IPS DF 4.7 (cell line): Measurements from ENCODE around the gene SYT13.
"Not testable (repeated sequence)": the region's sequence is repeated elsewhere in the genome, so short reads cannot be mapped to it uniquely, and the experiment has no call there.

Experiments
- DNase-seq: peaks from one replicate; pipeline ENCODE4 v3.0.0-alpha.2; 2013; ENCODE audit warnings: low spot score; ENCODE audit errors: extremely low read depth

SYT13 gene

DNA sequence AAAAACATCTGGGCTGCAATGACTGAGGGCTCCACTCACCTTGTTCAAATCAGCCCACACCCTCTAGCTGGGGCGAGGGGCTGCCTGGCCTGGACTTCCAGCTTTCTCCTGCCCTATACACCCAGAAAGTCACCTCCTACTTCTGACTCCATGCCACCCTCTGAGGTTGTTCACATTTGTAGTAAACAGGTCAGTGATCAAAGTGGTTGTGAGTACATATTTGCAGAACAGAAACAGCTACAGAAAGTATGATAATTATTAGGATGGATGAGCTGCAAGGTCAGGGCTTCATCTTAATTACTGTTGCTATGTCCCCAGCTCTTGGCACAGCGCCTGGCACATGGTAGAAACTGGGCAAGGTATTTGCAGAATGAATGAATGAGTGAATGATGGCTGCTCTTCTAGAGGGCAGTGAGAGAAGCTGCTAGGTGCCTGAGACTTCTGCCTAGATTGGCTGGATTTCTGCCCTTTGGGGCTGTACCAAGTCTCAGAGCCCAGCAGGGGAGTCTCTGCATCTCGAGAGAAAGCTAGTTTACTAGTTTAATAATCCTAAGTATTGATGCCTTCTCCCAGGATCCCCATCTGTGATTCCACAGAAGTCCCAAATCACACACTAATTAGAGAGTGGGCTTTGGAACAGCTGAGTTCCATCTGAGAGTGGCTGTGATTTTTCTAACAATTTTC is 36.0 kb downstream of the SYT13 start:
- DNase-seq: no peak

DNA sequence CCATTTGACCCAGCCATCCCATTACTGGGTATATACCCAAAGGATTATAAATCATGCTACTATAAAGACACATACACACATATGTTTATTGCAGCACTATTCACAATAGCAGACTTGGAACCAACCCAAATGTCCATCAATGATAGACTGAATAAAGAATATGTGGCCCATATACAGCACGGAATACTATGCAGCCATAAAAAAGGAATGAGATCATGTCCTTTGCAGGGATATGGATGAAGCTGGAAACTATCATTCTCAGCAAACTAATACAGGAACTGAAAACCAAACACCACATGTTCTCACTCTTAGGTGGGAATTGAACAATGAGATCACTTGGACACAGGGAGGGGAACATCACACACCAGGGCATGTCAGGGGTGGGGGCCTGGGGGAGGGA is 36.8 kb downstream of the SYT13 start:
- DNase-seq: not testable (repeated sequence)

DNA sequence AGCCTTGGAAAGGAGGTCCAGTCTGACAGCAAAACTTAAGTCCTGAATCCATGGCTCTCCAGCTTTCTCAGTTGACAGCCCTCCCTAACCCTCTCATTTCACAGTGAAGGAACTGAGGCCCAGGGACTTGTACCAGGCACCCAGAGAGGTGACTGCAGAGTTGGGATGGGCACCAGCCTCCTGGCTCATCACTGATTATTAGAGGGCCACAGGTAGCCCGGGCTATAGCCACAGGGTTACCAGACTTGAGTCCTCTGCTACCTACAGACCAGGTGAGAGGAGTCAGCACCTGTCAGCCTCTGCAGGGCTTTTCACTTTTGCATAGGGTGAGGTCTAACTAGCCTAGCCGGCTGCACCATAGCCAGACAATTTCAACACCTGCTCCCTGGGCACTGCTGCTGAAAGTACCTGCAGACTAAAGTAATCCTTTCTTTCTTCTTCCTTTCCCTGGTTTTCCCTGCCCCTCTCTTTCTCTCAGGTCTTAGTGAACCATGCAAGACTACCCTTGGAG is 37.6 kb downstream of the SYT13 start:
- DNase-seq: no peak

DNA sequence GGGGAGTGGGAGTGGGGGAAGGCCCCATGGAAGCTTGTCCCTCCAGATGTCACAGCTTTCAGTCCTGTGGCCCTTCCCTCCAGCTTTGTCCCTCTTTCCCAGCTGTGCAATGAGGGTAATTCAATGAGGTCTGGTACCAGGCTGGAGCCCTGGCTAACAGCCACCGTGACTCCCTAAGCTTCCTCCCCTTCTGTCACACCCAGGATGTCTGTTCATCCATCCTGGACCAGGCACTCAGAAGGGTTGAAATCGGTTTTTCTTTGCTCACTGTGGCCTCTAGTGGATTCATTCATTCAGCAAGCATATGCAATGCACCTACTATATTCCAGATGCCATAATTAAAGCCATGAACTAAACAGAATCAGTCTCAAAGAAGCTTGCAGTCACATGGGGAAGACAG is 38.7 kb downstream of the SYT13 start:
- no peak for DNase-seq

DNA sequence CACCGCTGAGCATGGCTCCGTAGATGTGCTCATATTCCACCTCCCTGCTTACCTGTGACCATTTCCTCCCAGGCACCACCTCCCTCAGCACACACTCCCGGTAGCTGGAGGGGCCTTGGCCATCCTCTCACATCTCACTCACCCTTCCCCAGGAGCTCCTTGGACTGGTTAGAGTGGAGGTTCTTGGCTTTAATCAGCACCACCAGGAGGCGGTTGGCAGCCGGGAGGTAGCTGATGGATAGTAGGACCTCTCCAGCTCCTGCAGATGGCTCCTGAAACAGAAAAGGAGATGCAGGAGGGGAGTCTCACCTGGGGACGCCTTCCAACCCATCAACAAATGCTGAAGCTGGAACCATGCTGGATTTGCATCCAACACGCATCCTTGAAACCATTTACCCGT is 39.9 kb downstream of the SYT13 start:
- no peak for DNase-seq

DNA sequence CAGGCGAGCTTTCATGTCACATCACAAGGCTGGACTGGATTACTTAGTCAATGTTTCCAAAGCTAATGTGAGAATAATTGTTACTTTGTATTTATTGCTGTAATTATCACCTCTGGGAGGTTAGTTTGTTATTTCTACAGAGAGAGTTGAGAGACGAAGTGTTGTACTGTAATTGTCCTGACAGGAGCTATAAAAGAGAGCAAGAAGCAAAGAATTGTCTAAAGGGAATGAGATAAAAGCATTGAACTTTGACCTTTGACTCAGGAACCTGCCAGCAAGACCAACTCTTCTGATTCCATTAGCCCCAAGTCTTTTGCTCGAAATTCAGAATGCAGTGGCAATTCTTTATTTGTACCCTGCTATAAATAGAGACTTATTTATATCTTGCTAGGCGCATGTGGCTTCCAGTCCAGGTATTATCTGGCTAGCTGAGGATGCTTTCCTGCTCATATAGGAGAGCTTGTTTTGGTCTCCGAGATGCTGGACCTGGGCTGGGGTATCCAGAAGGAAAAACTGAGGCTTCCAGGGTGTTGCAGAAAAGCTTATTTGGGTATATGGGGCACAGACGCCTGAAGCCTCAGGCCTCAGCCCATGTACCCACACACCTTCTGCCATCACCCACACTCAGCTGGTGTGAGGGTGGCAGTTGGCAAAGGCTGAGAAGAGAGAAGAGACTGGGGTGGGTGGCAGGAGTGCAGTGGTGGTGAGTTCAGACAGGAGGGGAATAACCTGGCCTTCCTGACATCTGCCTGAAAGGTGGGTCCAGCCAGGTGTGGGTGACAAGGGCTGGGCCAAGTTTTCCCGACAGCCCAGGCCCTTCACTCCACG is 40.7 kb downstream of the SYT13 start:
- DNase-seq: no peak

DNA sequence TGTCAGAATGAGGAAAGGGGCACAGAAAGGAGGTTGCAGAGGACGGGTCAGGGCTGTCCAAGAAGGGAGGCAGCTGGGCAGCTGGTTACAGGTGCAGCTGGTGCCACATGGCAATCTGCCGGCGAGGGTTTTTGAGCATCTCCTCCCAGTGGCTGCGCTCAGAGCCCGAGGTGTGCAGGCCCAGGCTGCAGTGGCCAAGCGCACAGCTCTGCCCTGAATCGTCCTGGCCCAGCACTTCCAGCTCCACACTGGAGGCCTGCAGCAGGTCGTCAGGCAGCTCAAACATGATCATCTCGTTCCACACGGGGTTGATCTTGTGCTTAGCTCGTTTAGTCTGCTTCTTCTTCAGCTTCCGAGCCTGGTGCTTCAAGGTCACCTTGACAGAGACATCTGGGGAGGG is 42.2 kb downstream of the SYT13 start:
- no peak for DNase-seq

DNA sequence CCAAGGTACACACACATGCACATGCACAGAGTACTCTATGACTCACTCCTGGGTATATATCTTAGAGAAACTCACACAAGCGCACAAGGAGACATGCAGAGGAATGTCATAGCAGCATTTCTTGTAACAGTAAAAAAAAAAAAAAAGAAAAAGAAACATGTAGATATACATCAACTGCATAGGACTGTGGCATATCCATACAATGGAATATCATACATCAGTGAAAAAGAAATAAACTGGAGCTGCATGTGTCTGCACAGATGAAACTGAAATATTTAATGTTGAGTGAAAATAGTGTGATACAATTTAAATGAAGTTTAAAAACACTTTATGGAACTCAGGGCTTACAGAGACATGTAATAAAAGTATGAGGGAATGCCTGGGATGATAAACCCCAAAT is 46.4 kb downstream of the SYT13 start:
- no peak for DNase-seq

DNA sequence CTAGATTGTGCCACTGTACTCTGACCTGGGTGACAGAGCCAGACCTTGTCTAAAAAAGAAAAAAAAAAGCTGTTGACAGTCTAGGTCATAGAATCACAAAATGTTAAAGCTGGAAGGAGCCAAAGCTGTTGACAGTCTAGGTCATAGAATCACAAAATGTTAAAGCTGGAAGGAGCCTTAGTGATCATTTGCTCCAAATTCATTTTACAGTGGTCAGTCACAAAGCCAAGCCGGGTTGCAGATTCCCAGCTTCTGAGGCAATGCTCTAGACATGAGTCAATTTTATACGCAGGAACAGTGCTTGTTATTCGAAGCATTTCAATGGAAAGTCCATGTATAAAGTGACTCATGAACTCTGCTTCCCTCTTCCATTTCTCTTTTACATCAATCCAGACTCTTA is 47.4 kb downstream of the SYT13 start:
- DNase-seq: no peak

DNA sequence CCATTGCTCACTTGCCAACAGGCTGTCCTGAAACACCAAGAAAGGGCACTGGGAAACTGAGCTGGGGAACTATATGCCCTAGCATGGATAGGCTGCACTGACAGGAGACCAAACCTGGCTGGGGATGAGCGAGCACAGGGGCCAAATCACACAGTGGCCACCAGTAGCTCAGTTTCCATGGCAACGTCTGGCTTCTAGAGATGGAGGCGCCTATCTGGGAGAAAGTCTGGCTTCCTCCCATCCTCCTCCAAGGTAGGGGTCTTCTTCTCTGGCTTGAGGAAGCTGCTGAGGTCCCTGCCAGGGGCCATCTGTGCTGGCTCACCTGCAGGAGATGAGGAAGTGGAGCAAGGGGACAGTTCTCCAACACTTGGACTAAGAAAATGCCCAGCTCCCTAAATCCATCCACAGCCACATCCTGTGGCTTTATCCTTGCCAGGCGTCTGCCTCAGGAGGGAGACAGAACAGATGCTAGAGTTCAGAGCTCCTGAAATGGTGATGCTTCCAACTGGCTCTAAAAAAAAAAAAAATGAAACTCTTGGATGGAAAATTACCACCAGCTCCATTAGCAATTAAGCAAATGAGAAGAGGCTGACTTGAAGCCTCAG is 48.3 kb downstream of the SYT13 start:
- DNase-seq: no peak

DNA sequence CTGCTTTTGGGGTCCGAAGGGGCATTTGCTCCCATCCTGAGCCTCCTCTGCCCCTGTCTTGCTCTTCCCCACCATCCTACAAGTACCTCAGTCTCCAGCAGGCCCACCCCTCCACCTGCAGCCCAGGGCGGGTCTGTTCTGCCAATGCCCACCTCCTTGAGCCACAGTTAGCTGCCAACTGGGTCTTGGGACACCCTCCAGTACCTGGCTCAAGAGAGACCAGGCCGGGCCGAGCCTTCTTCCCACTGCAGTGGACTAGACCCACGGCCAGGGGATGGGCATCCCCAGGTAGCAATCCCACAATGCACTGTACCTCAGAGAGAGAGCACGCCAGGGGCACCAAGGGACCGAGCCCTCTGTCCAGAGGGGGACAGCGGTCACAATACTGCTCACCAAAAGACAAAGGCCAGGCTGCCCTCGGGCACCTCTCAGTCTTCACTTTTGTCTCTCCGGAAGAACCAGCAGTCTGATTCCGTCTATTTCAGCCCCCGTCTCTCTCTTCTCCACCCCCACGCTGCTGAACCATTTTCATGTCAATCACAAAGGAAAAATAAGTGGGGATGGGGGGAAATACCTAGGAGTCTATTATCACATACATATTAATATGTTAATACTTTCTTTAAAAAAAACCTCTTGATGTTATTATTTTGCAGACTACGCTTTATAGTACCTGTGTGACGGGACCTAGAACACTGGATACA is 51.7 kb downstream of the SYT13 start:
- no peak for DNase-seq

DNA sequence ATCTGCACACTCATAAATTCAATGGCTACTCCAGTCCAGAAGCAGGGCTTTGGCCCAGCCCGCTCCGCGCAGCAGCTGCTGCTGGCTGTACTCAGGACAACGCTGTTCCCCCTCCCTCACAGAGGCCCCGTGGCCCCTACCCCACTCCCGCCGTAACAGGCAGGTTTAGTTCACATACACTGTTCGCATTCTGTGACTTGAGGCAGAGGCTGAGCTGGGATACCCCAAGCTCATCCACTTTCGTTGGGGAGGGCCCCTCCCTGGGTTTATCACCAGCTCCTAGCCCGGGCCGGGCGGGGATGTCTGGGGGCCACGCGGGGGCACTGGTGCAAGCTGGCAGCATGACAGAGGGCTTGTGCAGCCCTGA is 52.4 kb downstream of the SYT13 start:
- no peak for DNase-seq

DNA sequence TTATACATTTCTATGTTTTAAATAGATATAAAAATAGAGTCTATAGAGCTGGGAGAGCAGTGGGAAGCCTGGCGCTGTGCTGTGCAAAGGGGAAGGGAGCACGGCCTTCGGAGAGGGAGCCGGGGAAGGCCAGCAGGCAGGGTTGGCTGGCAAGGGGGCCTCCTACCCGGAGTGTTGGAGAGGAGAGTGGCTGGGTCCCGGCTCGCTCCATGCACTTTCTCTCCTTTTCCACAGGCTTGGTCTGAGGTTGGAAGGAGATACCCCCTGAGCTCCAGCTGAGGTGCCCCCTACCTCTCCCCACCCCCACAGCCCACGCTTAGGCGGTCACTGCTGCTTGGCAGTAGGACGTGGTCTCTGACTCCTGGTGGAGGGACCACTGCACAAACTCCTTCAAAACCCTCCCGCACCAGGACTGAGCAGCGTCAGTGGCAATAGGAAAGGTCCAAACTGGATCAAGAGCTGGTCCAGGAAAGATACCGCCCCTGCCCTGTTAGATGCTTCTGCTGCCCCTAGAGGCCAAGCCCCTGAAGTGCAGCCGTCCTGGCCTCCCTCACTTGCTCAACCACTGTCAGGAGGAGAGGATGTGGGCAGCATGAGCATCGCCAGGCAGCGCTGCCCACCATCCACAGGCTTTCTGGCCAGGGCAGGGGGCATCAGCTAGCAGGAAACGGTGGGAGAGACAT is 52.9 kb downstream of the SYT13 start:
- no peak for DNase-seq

DNA sequence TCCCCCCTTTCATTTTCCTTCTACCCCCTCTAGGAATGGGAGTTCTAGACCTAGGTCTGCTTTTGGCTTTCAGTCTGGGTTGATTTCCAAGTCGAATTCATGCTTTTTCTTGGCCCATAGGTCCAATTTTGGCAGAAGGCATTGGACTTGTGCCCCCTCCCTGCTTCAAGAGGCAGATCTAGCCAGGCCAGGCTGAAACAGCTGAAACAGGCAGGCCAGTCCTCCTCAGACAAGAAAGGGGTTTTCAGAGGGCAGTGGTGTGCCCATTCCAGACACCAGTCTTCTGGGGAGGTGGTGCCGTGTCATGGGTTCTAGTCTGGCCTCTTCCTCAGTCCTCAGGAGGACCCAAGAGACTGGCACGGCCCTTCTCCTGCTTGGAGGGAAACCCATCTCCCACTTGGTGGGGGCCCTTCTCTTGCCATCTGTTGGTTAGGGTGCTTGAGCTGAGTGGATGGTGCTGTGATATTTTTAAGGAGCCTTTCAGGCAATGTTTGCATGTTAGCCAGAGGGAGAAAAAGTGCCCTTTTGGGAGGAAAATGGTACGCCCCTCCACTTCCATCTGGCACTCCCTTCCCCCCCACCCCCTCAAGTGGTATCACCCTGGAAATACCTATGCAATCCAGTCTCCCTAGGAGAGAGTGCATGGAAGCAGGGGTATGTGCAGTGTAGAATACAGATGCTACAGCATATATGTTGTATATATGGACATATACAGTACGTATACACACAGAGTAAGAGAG is 53.6 kb downstream of the SYT13 start:
- no peak for DNase-seq

DNA sequence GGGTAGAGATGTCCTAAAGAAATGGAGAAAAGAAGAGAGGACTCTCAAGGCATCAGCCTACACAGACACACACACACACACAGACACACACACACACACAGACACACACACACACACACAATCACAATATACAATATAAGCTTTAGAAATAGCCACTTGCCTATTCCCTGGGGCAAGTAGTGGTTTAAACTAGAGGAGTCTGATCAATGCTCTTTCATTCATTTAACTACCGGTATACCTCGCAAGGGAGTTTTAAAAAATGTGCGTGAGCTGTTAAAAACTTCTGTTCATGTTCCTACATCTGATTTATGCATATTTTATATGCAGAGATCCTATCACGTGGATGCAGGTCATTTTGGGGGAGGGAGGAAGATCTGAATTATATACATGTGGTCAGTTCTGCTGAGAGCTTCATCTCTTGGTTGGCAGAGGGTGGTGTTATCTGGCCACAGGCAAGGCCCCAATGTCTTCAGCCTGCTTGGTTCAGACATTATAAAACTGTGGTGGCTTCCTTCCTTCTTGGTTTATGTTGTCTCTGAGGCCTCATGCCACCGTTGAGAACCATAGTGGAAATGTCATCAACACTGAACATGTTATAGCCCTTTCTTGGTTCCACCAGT is 56.6 kb downstream of the SYT13 start:
- DNase-seq: no peak

DNA sequence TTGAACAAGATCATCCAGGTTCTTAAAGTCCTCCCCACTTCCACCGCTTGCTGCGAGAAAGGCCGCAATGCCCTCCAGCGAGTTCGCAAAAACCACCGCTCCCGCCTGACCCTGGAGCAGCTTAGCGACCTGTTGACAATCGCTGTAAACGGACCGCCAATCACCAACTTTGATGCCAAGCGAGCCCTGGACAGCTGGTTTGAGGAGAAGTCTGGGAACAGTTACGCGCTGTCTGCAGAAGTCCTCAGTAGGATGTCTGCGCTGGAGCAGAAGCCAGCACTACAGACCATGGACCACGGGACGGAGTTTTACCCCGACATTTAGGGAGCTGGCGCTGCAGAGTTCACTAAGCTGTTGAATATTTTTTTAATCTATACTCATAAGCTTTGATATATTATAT is 58.3 kb downstream of the SYT13 start:
- no peak for DNase-seq

DNA sequence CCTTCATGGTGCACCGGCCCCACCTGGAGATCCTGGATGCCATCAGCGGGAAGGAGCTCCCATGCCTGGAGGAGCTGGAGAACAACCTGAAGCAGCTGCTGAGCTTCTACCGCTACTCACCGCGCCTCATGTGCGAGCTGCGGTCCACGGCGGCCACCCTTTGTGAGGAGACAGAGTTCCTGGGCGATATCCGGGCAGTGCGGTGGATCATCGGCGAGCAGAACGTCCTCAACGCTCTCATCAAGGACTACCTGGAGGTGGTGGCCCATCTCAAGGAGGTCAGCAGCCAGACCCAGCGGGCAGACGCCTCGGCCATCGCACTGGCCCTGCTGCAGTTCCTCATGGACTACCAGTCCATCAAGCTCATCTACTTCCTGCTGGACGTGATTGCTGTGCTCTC is 59.2 kb downstream of the SYT13 start:
- no peak for DNase-seq

DNA sequence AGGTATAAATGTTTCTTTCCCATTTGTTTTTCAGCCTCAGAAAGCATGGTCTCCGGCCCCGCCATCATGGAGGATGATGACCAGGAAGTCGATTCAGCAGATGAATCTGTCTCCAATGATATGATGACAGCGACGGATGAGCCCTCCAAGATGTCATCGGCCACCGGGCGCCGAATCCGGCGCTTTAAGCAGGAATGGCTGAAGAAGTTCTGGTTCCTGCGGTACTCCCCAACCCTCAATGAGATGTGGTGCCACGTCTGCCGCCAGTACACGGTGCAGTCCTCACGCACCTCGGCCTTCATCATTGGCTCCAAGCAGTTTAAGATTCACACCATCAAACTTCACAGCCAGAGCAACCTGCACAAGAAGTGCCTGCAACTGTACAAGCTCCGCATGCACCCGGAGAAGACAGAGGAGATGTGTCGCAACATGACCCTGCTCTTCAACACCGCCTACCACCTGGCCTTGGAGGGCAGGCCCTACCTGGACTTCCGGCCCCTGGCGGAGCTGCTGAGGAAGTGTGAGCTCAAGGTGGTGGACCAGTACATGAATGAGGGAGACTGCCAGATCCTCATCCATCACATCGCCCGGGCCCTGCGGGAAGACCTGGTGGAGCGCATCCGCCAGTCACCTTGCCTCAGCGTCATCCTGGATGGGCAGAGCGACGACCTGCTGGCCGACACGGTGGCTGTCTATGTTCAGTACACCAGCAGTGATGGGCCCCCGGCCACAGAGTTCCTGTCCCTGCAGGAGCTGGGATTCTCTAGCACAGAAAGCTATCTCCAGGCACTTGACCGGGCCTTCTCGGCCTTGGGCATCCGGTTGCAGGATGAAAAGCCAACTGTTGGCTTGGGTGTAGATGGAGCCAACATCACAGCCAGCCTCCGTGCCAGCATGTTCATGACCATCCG is 59.9 kb downstream of the SYT13 start:
- DNase-seq: no peak

DNA sequence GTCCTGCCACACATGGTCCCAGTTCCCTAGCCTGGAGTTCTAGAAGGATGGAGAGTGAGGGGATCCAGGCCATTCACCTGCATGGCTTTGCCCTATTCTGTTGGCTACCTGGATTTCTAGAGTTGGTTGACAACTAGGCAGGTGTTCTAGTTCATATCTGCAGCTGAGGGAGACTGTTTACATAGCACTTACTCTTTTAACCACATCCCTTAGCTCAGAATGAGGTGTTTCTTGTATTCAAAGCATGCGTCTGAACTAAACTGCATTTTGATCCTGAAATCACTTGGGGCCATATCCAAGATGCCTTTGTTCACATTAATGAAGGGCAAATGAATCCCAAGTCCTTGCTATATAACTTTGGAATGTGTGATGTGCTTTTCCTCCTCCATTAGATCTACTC is 60.9 kb downstream of the SYT13 start:
- DNase-seq: no peak
